CD4-positive, alpha-beta T cell treated with Interleukin-2 at 100 ng/mL for 4 hours (primary cell): ENCODE data around the gene ZBTB7C.

Source experiments
- DNase-seq: peaks from one replicate; pipeline ENCODE4 v3.0.0-alpha.2; 2020; ENCODE audit warnings: low spot score

The ZBTB7C gene

DNA sequence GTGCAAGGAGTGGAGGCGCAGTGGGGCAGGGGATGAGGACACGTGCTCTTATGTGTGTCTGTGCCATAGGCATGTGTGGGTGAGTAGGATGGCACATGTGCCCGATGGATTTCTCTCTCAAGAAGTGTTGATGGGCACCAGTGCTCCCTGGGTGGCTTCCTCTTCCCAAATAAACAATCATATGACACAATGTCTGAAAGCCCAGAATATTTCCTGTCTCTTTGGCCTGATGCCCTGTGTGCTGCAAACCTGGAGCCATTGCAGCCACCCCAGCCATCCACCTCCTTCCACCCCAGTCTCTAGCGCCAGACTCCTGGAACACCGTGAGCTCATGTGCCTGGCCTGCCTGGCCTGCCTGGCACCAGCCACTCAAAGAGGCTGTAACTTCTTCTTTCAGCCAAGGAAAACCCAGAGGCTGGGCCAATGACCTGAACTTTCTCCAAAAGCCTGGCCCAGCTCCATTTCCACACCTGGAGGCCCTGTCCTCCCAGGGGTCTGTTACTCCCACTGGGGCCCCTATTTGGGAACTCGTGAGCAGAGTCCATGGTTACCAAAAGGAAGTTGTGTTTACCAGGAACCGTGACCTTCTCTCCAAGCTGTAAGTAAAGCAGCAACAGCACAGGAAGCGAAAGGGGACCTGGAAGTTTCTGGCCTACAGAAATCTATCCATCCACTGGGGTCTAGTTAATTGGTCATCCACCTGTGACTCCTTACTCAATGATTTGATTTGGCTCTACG is 9.5 kb upstream of the ZBTB7C start:
- DNase-seq, result no peak

DNA sequence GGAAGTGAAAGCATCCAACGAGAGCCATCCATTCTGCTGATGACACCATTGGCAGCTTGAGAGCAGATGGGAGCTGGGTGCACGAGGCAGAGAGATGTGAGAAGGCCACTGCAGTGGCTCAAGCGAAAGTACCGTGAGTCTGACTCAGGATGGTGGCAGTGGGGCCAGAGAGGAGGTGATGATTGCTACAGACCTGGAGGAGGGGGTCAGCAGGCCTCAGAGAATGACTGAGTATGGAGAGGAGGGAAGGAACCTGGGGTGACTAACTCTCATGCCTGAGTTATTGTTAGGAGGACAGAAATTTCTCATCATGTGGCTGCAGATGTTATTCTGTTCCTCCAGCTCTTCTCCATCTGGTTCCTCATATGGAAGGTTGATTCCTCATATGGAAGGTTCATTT is 8.8 kb upstream of the ZBTB7C start:
- no peak for DNase-seq

DNA sequence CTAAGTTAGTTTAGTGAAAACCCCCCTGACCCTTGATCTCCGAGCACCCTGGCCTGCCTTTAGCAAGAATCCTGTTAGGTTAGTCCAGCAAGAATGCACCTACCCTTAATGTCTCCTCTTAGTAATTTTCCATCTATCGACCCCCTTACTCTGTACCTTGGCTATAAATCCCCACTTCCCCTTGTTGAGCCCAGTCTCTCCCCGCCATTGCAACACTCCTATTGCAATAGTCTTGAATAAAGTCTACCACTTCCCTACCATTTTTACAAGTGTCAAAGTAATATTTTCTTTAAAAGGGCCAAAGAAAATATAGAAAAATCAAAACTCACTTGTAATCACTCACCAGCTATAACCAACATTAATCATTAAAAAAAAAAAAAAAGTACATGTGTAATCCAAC is 4.2 kb upstream of the ZBTB7C start:
- no peak for DNase-seq

DNA sequence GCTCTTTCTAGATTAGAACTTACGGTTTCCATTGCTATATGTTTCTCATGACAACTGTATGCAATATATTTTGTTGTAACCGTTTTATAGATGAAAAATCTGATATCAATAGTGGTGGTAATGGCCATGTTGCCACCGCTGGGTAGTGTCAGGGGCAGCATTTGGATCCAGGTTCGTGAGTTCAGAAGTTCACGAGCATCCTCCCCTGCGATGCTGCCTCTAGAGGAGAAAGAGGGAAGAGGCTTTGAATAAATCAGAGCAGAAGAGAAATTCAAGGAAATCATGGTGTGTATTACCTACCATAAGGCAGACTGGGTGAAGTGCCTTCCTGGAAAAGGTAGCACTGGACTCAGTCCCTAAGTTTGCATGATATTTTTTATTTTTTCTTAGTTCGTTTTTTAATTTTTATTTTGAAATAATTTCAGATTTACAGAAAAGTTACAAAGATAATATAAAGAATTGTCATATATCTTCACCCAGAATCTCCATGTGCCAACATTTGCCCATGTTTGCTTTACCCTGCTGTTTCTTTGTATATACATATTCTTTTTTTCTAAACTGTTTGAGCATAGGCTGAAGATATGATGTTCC is 3.3 kb upstream of the ZBTB7C start:
- DNase-seq, result peak; percentile 28

DNA sequence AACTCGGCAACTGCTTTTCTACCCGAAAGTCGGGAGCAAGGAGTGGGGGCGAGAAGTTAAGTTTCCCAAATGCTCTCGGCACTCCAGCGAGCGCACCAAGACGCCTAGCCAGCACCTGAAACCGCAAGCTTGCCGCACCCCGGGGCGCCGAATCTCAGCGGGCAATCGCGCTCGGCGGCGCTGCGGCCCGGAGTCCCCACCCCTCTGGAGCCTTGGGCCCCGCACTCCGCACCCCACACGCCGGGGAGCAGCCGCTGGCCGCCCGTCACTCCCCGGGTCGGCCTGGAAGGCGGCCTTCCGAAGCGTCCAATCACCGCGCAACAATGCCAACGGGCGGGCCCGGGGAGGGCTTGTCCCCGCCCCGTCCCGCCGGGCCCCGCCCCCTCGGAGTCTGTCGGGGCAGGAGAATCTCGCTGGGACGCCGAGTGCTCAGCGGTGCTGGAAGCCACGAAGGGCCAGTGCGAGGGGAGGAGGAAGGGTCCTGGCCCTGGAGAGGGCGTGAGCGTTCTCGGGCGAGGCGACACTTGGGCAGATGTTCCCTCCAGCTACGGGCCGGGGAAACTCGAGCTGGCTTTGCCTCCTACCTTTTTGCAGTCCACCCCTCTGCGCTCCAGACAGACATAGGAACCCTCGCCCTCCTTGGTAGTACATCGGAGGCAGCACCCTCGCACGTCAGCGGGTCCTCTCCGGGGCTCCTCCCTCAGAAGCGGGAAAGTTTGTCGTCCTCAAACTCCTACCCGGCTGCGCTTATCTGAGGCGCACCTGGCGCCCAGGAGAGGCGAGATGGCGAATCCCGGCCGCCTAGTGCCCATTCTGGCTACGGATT is 1.1 kb upstream of the ZBTB7C start:
- DNase-seq, result peak; percentile 49

DNA sequence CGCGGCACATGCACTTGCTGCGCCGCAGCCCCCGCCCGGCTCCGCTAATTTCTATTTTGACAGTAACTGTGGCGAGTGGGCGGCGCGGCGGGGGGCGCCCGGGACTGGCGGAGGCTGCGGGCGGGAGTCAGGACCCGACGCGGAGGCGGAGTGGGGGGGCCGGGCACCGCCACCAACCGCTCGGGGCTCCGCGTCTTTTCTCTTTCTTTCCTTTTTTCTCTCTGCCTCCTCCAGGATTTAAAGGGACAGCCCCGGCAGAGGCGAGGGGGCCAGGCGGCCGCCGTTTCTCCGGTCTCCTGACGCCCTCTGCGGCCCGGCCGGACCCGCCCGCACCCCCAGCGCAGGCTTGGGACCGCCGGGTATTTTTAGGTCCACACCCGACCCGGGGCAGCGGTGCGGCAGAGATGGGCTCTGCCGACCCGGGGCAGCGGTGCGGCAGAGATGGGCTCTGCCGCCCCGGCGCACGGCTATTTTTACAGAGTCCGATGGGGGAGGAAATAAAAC is 460 bp upstream of the ZBTB7C start:
- DNase-seq, result no peak

DNA sequence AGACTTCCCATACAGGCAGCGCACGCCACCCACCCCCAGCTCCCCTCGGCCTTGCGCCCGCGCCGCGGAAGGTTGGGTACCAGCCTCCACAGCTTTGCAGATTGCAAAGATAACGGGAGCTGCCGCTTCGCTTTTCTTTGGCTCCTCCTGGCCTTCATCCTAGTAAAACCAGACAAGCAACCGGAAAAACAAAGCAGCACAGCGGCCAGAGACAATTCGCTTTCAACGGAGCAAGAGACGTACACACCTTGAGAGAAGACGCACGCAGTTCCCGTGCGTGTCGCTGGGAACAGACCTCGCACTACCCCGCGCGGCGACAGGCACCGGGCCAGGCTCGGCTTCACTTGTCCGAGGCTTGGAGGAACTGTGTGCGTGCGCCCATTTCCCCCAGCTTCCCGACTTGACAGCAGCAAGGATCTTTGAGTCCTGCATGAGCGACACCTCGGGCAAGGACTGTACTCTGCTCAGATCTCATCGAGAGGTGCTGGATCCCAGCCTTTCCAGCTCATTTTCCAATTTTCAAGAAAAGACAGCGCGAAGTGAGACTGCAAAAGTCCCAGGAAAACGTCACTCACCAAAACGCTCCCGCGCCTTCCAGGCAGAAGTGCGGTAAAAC is 964 bp downstream of the ZBTB7C start:
- no peak for DNase-seq

DNA sequence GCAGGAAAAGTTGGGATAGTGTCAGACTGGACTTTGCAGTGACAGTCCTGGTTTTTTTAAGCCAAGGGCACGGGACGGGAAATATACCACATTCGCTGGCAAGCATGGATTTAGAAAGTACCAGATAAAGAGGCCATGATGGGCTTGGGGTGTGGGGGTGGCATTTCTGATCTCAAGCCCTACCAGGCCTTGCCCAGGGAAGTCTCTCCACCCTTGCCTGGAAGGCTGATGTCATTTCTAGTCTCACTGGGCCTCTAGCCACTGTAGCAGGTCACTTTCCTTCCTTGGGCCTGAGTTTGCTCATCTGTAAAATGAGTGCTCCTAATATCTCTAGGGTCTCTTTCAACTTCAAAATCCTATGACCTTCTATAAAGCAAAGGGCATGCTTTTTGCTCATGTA is 1.8 kb downstream of the ZBTB7C start:
- no peak for DNase-seq

DNA sequence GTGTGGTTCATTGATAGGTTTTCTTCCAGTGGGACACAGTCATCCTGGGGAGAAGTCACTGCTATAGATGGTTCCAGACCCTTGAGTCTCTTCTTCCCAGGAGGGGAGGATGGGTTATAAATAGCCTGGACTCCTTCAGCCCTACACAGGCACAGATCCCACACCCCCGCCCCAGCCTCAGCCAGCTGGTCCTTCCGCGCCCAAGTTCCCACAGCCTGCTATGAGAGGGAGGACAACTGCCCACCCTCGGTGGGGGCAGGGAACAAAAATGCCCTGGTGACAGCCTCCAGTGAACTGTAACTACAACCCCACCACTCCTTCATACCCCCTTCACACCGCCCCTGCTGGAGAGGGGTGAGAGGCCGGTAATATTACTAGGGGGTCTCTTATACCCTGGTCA is 3.2 kb downstream of the ZBTB7C start:
- DNase-seq, result no peak

DNA sequence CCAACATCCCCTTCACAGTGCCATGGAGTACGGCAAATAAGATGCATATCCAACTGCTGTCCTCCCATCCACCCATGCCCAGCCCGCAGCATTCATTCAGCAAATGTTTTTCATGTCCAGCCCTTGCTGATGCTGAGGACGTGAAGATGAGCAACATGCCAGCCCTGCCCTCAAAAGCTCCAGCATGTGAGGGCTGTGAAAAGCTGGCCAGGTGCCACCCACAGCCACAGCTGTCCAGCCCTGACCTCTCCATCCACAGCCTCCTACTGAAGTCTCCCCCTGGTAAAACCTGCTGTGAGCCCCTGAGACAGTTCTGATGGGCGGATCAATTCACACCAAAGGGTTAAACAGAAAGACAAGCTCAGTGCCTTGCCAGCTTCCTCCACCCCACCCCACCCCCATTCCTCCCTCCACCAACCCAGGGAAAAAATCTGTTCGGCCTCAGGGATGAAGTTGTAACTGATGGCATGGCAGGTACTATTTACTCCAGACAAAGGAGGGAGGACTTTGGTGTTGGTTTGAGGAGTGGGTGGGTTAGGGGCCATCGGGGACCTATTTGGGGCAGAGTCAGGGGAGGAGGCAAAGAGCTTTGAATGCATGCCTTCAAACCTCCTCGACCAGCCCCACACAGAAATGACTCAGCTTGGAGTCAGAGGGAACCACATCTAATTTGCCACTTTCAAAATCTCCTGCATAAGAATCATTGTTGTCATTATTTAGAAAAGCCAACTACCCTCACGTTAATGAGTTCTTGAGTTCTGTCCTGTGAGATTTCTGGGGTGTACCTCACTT is 4.3 kb downstream of the ZBTB7C start:
- no peak for DNase-seq

DNA sequence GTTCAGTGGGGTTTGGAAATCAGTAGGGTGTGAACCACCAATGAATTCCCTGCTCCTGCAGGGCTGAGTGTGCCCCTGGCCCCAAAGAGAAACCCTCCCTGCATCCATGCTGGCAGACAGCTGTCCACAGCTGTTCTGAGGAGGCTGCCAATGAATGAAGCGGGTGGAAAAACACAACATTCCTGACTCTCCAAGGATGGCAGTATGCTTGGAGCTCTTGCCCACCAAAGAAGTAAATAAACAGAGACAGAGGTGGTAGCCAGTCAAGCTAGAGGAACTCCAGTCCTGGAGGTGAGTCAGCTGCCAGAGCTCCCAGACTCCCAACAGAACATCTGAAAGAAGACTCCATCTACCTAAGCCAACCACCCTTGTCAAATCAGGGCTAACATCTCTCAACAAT is 6.2 kb downstream of the ZBTB7C start:
- no peak for DNase-seq

DNA sequence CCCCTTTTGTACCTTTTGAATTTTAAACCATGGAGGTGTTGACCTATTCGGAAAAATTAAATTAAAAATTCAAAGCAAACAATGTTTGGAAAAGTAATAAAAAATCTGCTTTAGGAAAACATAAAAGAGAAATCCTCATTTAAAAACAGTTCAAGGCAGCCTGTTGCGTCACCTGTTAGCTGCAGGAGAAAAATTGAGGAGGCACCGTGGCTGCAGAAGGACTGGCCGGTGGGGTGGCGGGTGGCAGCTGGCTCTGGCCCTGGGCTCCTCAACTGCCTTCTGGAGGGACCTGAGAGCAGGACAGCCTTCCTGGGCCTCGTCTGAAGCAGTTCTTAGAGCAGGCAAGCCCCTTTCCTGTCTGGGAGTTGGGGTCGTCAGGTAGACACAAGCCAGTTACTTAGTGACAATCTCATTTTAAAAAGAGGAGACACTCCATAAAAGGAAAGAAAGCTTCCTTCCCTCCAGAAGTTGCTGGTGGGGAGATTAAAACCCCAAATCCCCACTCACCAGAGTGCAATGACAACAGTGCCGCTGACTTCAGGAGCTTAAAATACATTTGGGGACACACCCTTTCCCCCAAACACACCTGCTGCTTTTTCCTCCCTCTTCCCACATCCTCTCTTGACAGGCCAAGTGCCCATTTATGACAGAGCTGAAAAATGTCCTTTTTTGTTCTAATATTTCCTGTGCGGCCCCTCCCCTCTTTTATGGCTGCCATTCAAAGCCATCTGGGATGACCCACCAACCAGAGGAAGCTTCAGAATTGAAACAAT is 9.7 kb downstream of the ZBTB7C start:
- DNase-seq, result no peak

DNA sequence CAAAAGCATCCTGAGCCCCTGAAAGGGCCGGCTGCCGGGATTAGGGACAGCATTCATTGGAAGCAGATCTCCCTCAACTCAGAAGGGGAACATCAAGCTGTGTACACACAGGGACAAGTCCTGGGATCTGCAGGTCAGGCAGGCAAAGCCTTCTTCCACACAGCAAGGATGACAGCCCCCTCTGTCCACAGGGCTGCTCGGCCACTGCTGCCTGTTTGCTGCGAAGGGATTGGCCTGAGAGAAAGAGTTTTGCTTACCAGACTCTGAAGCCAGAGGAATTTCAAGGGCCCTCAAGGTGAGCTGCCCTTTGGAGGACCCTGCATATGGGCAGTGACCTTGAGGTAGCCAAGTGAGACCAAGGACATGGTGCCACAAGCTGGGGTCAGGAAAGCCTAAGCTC is 11.1 kb downstream of the ZBTB7C start:
- DNase-seq, result no peak

DNA sequence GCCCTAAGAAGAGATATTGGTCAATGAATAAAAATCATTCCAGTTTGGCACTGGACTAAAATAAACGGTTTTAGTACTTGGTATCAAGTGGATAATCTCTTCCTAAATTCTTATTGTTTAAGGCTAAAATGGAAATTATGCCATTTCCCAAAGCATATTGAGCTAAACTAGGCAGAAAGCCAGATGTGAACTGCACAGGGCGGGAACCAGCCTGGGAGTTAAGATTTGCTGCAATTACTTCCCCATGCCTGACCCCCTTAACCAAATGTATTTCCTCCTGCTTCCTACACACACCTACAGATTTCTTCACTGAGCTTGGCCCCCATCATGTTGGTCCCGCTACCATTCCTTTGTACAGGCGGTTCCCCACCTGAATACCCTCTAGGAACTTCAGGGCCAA is 12.2 kb downstream of the ZBTB7C start:
- DNase-seq, result no peak

DNA sequence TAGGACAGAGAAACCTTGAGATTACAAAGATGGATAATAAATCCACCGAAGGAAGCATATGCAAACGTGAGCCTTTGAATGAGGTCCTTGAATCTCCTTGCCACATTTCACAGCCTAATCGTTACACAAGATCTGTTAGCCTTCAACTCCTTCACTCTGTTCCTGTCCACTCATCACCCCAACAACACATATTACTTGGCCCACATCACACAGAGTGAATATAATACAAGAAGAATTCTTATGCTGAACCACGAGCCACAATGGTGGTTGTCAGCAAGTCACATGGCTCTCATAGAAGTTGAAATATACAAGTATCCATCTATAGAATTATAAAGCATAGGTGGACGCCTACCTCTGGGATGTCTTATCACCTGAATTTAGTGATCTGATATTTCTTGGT is 12.6 kb downstream of the ZBTB7C start:
- DNase-seq, result no peak

DNA sequence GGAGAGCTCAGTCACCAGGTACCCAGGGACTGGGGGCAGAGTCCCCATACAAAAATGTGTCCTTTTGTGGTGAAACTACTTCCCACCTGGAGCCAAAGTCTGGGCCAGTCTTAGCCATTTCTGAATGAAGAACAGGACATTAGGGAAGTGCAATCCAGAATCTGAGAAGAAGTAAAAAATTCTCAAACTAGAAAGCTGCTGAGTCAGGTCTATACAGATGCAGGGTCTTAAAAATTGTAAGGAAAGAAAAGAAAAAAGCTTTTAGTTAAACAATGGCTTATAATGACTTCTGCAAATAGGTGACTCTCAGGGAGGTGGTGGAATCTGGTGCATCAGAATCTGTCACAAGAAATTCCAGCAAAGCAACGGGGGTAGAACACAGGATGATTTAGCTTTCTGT is 13.5 kb downstream of the ZBTB7C start:
- DNase-seq, result no peak

DNA sequence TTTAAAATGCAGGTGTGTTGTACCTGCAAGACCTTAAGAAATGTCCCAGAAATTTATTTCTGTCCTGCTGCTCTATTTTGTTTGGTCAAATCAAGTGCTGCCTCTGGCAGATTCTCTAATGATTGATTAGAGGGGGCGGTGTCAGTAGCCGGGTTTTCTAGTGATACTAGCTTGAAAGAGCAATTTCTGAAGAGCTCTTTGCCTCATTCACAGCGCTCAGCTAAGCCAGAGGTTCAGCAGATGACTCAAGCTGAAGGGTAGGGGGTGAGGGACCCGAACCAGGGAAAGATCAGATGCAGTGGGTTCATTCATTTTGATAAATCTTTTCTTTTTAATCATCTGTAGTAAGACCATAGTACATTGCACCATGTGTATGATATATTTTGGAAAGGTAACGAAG is 15.0 kb downstream of the ZBTB7C start:
- DNase-seq, result no peak

DNA sequence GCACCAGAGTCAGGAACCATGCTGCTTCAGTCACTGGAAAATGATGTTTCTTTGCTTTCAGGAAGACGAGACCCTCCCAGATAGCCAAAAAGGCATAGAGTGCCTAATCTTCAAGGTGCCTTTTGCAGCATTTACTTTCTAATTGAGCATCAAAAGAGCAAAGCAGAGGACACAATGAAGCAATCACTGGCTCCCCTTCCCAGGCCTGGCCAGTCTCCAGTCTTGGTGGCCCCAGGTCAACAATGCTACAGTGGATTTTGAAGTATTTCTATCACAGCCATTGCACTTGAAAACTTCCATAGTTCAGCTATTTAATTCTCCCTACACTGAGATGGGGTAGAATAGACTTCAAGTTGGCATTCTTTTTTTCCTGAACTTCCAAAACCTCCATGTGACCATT is 15.4 kb downstream of the ZBTB7C start:
- no peak for DNase-seq

DNA sequence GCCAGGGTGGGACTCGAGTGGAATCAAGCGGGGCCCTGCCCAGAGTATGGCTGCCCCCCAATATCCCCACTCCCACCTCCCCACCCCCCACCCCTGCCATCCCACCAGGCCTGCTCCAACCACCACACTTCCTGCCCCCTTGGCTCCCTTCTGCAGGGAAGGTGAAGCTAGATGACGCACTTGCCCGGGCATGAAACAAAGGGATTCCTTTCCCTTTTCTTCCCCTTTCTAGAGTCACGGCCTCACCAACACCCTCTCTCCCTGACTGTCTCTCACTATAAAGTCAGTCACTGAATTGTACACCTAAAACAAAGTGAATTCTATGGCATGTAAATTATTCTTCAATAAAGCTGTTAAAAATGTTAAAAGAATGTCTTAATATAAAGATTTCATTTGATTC is 16.0 kb downstream of the ZBTB7C start:
- DNase-seq, result no peak

DNA sequence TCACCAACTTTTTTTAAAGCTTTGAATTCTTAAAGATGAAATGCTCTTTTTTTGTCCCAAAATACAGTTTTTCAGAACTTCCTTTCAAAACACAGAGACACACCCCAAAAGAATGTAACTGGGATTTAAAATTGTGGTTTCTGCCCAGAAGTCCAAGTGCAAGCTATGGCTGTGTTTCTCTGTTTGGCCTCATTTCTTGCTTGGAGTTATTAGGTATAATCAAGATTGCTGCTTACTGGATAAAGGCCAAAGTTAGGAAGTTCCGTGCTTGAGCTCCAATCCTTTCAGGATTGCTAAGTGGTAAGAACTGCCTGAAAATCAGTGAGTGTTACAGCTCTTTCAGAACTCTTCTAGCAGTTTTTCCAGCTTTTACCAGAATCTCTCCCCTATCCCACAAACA is 16.9 kb downstream of the ZBTB7C start:
- DNase-seq, result no peak

DNA sequence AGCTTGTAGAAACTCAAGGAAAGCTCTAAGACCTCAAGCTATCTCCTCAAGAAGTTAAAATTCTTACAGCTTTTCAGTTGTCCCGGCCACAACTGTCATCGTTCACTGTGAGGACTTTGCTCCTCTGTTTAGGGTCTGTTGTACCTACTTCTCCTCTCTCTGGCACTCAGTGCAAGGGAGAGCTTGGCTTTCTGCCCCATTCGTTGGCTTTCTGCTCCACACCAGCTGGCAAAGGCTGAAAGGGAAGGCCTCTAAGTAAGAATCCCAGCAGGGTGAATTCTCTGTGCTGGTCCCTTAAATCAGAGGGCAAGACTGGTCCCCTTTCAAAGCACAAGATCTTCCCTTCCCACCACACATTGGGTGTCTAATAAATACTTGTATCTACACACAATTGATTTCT is 17.3 kb downstream of the ZBTB7C start:
- DNase-seq, result no peak
